Cerebellar nuclear complex (tissue), 1 donor: ENCODE data around the gene SF3B2.
A peak's percentile ranks its signal among the peaks of the same experiment; 100 is the strongest.

ENCODE experiments used
- DNase-seq, 2 experiments: peaks; one replicate each; lab custom pipeline; 2025; lab: John Stamatoyannopoulos, UW

The SF3B2 gene

GRCh38 chr11:66050581-66051231 is 1.5 kb upstream of the SF3B2 start:
- DNase-seq, result no peak

DNA sequence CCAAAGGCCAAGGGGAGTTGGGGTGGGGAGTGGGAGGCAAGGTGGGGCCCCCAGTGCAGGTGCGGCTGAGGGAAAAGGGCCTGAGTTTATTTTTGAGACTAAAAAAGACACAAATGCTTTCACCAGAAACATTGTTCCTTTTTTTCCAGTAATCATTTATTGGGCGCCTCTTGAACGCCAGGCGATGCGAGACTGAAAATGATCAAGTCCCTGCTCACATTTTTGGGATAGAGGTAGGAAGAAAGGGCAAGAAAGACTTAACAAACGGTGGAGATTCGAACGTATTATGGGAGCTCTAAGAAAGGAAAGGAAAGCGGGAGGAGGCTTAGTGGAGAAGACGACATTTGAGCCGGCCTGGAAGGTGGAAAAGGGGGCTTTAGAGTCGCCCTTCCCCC is 796 bp upstream of the SF3B2 start:
- DNase-seq, result no peak

GRCh38 chr11:66052664-66052982 is 459 bp downstream of the SF3B2 start:
- DNase-seq, result no peak

DNA sequence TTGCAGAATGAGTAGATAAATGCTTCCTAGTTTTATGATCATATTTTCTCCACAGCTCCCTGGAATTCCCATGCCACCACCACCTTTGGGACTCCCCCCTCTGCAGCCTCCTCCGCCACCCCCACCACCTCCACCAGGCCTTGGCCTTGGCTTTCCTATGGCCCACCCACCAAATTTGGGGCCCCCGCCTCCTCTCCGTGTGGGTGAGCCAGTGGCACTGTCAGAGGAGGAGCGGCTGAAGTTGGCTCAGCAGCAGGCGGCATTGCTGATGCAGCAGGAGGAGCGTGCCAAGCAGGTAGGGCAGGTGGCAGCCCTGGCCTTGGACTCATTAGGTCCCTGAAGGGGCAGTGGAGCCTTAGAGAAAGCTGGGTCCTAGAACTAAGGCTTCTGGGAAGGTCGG is 2.9 kb downstream of the SF3B2 start:
- no peak for DNase-seq

DNA sequence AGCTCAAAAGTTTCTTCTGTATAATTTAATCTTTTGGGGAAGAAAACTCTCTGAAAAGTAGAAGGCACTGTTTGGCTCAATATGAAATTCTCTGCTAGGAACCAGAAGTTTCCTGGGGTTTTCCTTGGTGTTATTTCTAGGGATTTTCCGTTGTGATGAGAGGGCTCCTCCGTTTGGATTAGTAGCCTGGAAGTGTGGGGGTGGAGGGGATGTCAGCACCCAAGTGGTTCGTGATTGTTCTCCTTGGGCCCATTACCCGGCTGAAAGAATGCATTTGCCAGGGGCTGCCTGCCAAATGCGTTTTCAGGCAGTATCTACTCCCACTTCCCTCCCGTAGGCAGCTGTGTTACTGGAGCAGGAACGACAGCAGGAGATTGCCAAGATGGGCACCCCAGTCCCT is 4.3 kb downstream of the SF3B2 start:
- no peak for DNase-seq

DNA sequence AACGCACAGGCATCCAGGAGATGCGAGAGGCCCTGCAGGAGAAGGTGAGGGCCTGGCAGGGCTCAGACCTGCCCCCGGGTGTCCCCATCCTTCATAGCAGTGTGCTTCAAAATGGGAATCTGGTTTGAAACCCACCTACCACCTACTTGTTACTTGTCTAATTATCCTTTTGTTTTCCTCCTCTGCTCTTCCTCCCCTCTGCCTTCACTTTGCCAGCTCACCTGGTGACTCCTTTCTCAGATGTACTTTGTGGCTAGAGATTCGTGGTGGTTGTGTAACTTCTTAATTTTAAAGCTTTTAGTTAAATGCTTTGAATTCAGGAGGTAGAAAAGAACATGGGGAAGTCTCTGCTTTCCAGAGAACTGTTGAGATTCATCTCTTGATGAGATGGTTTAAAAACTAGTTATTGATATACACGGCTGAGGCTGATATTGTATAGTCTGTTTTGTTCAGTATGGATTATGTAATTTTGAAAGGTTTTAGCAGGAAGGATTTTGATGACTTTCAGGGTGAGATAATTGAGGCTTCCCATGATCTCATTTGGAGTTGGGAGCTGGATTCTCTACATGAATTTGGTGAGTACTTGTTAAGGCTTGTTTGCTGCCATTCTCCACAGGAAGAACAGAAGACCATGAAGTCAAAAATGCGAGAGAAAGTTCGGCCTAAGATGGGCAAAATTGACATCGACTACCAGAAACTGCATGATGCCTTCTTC is 8.0 kb downstream of the SF3B2 start:
- no peak for DNase-seq

- no peak for DNase-seq
These were observed 9.1 kb downstream of the SF3B2 start for GRCh38 chr11:66061268-66061667.

DNA sequence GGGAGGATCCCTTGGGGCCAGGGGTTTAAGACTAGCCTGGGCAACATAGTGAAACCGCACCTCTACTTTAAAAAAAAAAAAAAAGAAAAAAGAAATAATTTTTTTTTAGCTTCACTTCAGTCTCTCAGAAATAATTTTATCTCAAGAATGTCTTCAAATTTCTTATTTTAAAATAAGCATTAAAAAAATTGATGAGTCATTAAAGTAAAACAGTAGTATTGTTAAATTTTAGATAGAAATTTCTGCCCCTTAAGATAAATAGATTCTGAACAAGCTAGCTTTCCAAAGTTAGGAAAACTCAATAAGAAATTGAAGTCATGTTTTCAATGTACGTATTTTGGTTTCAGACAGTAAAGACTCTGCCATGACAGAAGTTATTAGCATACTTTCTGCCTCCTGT is 10.2 kb downstream of the SF3B2 start:
- no peak for DNase-seq

- DNase-seq, result no peak
These were observed 11.7 kb downstream of the SF3B2 start for GRCh38 chr11:66063900-66064299.

DNA sequence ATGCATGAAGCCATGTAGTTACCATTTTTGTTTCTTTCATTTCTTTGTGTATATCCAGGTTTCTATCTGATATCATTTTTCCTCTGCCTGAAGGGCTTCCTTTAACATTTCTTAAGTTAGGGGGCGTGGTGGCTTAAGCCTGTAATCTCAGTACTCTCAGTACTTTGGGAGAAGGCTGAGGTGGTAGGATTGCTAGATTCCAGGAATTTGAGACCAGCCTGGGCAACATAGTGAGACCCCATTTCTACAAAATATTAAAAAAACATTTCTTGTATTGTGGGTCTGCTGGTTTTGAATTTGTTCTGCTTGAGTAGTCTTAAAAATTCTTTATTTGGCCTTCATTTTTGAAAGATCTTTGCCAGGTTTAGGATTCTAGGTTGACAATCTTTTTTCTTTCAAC is 12.4 kb downstream of the SF3B2 start:
- no peak for DNase-seq

DNA sequence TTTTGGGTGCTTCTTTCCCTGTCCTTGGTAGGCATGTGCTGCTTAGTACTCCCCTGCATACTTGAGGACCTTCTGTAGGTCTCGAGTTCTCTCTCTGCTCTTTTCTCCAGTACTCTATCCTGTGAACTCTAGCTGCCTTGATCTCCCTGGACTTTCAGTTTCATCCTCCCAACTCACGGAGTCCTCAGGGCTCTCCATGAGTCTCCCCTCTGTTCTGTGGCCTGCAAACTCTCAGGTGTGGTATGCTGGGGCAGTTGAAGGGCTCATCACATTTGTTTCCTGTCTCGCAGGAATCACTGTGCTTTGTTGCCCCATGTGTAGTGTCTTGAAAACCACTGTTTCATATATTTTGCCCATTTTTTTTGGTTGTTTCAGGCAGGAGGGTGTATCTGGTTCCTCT is 14.6 kb downstream of the SF3B2 start:
- DNase-seq, result no peak

DNA sequence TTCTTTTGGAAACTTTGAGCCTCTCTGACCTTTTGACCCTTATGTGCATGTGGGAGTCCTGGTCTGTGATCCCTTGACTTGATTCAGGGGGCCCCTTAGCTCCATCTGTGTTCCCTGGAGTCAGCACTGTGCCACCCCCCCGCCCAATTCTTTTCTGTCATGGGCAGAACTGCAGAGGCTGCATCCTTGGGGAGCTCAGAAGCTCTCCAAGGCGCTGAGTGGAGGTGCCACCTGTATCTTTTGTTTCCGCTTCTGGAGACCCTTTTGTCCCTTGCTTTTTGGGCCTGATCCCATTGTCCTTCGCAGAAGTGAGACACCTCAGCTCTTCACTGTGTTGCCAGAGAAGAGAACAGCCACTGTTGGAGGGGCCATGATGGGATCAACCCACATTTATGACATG is 15.5 kb downstream of the SF3B2 start:
- no peak for DNase-seq

DNA sequence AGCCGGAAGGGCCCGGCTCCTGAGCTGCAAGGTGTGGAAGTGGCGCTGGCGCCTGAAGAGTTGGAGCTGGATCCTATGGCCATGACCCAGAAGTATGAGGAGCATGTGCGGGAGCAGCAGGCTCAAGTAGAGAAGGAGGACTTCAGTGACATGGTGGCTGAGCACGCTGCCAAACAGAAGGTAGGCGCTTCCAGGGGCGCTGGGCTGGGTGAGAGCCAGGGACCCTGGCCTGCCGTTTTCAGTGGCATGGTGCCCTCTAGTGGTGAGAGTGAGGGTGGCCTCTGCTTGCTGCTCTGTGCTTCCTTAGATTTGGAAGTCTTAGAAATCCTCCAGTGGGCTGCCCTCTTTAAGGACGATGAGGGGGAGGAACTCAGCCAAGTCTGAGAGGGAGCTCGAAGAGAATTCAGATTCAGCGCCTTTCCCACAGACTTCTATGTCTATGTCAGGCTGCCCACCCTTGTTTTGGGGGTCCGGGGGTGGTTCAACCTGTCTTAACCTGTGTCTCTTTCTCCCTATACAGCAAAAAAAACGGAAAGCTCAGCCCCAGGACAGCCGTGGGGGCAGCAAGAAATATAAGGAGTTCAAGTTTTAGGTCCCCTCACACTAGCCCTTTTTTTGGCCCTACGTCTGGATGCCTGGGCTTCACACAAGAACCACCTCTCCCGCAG is 16.1 kb downstream of the SF3B2 start:
- DNase-seq, result peak in 1 of 2 experiments; percentile 44

DNA sequence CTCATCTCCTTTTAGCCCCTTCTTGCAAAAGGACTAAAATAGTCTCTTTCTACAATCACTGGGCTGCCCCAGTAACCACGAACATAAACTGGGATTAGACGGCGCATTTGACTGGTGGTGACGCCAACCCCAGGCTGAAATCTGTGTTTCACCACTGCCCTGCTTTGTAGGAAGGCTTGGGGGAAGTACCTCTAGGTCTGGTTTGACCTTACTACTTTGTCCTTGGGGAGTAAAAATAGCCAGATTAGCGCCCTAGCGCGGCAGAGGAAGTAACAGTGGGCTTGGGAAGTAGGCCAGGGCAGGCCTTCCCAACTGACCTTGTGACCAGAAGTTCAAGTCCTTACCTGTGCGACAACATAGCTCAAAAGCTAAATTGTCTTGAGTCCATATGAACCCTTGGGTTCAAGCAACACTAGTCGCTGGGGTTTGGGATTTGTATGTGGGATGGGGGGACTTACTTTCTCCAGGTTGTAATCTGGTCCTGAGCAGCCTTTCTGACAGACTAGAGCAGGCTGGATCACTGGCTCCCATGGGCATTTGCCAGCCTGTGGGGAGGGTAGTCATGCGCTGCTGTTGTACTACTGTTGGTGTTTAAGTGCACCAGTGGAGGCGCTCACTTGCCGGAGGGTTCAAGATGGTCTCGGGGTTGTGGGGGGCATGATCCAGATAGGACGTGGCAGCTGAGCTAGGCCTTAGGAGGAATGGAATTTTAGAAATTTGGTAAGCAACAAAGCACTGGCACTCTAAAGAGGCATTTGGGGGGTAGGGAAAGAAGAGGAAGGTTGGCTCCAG is 17.0 kb downstream of the SF3B2 start:
- no peak for DNase-seq

DNA sequence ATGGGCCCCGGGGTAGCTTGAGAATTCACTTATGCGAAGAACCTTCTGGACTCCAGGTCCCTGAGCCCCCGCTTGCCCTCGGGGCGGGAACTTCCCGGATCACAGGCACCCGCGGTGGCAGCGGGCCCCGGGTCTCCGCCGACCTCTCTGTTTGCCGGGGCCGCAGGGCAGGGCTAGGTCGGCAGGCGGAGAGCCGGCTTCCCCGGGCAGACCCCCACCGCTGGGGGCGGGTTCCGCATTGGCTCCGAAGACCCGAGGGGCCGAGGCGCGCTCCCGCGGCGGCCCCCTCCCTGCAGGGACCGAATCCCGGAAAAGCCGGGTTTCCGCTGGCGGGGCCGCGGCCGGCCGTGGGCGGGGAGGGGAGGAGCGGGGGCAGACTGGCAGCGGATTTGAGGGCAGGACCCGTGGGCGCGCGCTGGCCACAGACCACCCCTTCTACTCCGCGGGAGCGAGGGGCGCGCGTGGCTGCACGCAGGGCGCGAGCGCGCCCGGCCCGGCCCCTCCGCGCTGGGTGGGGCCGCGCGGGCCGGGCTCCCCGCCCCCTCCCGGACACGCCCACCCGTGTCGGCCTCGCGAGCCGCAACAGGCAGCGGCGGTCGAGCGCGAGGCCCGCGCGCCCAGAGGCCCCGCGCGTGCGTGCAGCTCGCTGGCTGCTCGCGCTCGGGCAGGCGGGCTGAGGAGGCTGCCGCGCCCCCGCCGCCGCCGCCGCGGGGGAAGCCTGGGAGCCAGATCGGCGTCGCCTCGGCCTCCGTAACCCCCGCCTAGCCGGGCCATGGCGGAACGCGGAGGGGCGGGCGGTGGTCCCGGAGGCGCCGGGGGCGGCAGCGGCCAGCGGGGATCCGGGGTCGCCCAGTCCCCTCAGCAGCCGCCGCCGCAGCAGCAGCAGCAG is 17.8 kb downstream of the SF3B2 start, which contains the start of gene PACS1:
Gene PACS1 (plus strand): TSS at position 558 of the 889 bp plus-strand sequence. CDS start 215 bp downstream, at position 773.
- DNase-seq, result no peak

GRCh38 chr11:66070604-66071380 is 18.6 kb downstream of the SF3B2 start:
- no peak for DNase-seq

DNA sequence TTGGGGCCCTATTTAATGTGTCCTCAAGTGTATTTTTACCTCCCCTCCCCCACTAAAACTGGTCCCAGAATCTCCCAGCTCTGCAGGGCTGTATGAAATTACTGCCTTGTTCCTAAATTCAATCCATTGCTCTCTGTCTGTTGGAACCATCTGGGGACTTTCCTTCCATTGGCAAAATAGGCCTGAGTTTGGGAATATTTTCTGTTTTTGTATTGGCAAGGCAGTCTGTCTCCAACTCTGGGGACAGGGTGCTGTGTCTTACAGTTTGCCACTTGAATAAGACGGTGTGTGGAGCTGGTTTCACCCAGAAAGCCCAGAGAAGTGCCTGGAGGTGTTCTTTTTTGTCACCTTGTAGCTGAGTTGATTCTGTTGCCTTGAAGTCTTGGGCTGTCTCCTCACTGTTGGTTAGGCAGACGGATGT is 19.2 kb downstream of the SF3B2 start:
- DNase-seq, result no peak

DNA sequence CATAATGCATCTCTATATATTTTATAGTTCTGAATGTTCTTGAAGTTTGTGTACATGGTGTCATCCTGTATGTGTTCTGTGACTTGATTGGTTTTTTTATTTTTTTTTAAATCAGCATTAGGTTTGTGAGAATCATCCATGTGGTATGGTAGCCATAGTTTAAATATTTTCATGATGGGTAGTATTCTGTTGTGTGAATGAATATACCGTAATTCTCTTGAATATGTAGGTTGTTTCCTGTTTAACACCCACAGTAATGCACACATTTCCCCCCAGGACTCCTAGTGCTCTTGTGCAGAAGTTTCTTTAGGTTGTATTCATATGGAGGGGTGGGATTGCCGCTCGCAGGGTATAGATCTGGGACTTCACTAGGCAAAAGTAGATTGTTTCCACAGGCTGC is 19.9 kb downstream of the SF3B2 start:
- DNase-seq, result no peak

DNA sequence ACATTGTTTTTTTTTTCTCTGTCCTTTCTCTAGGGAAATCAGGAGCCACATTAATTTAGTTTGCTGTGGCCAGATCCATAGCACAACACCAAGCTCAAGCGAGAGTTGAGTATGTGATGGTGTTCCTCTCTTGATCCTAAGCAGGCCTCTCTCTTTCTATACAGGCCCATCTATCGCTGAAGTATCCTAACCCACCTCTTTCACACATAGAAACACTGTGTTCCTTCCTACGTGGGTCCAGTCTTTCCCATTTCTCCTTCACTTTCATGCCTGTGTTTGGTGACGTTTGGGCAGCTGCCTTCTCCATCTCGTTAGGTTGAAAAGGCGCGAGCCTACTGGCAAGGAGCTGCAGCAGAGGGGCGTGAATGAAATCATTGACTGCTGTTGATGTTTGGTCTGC is 20.4 kb downstream of the SF3B2 start:
- DNase-seq, result no peak

- no peak for DNase-seq
These were observed 21.5 kb downstream of the SF3B2 start for GRCh38 chr11:66073669-66074068.

- DNase-seq, result no peak
These were observed 23.1 kb downstream of the SF3B2 start for GRCh38 chr11:66075273-66075672.
